ENCODE measurements around the gene CLDN19.
"Not testable (repeated sequence)": the region's sequence is repeated elsewhere in the genome, so short reads cannot be mapped to it uniquely, and the experiment has no call there.

Gene CLDN19

GRCh38 chr1:42734201-42735035, 5.6 kb downstream of the CLDN19 start:
- Histone ChIP-seq H3K4me1 (peaks cover 54% of the 10 kb centered on the region), H3K27ac (peak overlapping the region; percentile 74; the same call in 1 of the 2 replicates), H3K36me3 (no peaks in the 10 kb centered on the region), H3K4me2 (no peak overlapping the region), H4K20me1 (no peaks in the 10 kb centered on the region), H3K9me3 (no peaks in the 10 kb centered on the region), H3K27me3 (no peaks in the 10 kb centered on the region), H3K9ac (no peak overlapping the region), H3K4me3 (no peak overlapping the region)
- no peak for TF ChIP-seq Cebpa-rat (IDR thresholded peaks at IDR 0.05)

GRCh38 chr1:42733415-42734200, 6.4 kb downstream of the CLDN19 start:
- Histone ChIP-seq H3K4me1 (peaks cover 46% of the 10 kb centered on the region), H3K36me3 (no peaks in the 10 kb centered on the region)

GRCh38 chr1:42732126-42732680, 7.8 kb downstream of the CLDN19 start:
- no peak overlapping the region for H3K4me3 ChIP-seq
- H3K4me1 ChIP-seq, result peaks cover 32% of the 10 kb centered on the region
- no peaks in the 10 kb centered on the region for H3K9me3 ChIP-seq
- no peaks in the 10 kb centered on the region for H3K36me3 ChIP-seq
- H3K27me3 ChIP-seq, result no peaks in the 10 kb centered on the region
- TF ChIP-seq Cebpa-rat (IDR thresholded peaks at IDR 0.05), result no peak
- H4K20me1 ChIP-seq, result no peaks in the 10 kb centered on the region
- H3K9ac ChIP-seq, result no peak overlapping the region
- H3K27ac ChIP-seq, result peak overlapping the region; percentile 18; the same call in 1 of the 2 replicates
- peak overlapping the region; percentile 54 for H3K4me2 ChIP-seq

More at GRCh38 chr1:42733415-42734200, 6.4 kb downstream of the CLDN19 start:
- no peak overlapping the region for H3K4me3 ChIP-seq
- no peaks in the 10 kb centered on the region for H3K27me3 ChIP-seq
- H4K20me1 ChIP-seq, result no peaks in the 10 kb centered on the region
- H3K4me2 ChIP-seq, result no peak overlapping the region
- TF ChIP-seq Cebpa-rat (IDR thresholded peaks at IDR 0.05), result no peak
- H3K9me3 ChIP-seq, result no peaks in the 10 kb centered on the region
- H3K9ac ChIP-seq, result no peak overlapping the region
- no peak overlapping the region; the same call in 1 of the 2 replicates for H3K27ac ChIP-seq

- Histone ChIP-seq H3K4me1 (peaks cover 26% of the 10 kb centered on the region), H3K27ac (peak overlapping the region; percentile 18; the same call in 1 of the 2 replicates), H3K4me2 (peak overlapping the region; percentile 54; the same call in 1 of the 2 replicates), H3K4me3 (no peak overlapping the region), H4K20me1 (no peaks in the 10 kb centered on the region), H3K36me3 (no peaks in the 10 kb centered on the region), H3K27me3 (no peaks in the 10 kb centered on the region), H3K9ac (no peak overlapping the region), H3K9me3 (no peaks in the 10 kb centered on the region)
- TF ChIP-seq Cebpa-rat (IDR thresholded peaks at IDR 0.05), result no peak
These were observed 8.5 kb downstream of the CLDN19 start for GRCh38 chr1:42731585-42731984.

- Histone ChIP-seq H3K36me3 (no peaks in the 10 kb centered on the region), H3K27ac (no peak overlapping the region), H4K20me1 (no peaks in the 10 kb centered on the region), H3K4me3 (no peak overlapping the region), H3K4me1 (peaks cover 20% of the 10 kb centered on the region), H3K27me3 (no peaks in the 10 kb centered on the region), H3K4me2 (no peak overlapping the region), H3K9ac (no peak overlapping the region), H3K9me3 (no peaks in the 10 kb centered on the region)
- TF ChIP-seq Cebpa-rat (IDR thresholded peaks at IDR 0.05), result no peak
These were observed 9.0 kb downstream of the CLDN19 start for GRCh38 chr1:42730988-42731387.

GRCh38 chr1:42730002-42730401, 10.0 kb downstream of the CLDN19 start:
- Histone ChIP-seq H3K9ac (no peak overlapping the region), H3K4me3 (no peak overlapping the region)
- no peak for TF ChIP-seq Cebpa-rat (IDR thresholded peaks at IDR 0.05)

GRCh38 chr1:42725820-42726219, 14.2 kb downstream of the CLDN19 start:
- H4K20me1 ChIP-seq, H3K9me3 ChIP-seq, H3K27ac ChIP-seq, H3K4me2 ChIP-seq, H3K27me3 ChIP-seq, H3K4me3 ChIP-seq, H3K9ac ChIP-seq, H3K36me3 ChIP-seq: not testable (repeated sequence)
- H3K4me1 ChIP-seq, result peaks cover 15% of the 10 kb centered on the region

More at GRCh38 chr1:42730002-42730401, 10.0 kb downstream of the CLDN19 start:
- no peak overlapping the region for H3K27ac ChIP-seq
- no peaks in the 10 kb centered on the region for H3K27me3 ChIP-seq
- no peaks in the 10 kb centered on the region for H4K20me1 ChIP-seq
- H3K9me3 ChIP-seq, result no peaks in the 10 kb centered on the region
- H3K4me2 ChIP-seq, result no peak overlapping the region
- H3K36me3 ChIP-seq, result no peaks in the 10 kb centered on the region
- H3K4me1 ChIP-seq, result peaks cover 10% of the 10 kb centered on the region

GRCh38 chr1:42723511-42723910, 16.5 kb downstream of the CLDN19 start:
- Histone ChIP-seq H3K4me3 (no peak overlapping the region), H3K36me3 (peaks cover 11% of the 10 kb centered on the region), H3K27ac (no peak overlapping the region), H3K27me3 (no peaks in the 10 kb centered on the region), H3K9me3 (no peaks in the 10 kb centered on the region), H3K9ac (no peak overlapping the region), H3K4me1 (peaks cover 17% of the 10 kb centered on the region), H3K4me2 (no peak overlapping the region), H4K20me1 (no peaks in the 10 kb centered on the region)
- no peak for TF ChIP-seq Cebpa-rat (IDR thresholded peaks at IDR 0.05)

GRCh38 chr1:42722403-42722802, 17.6 kb downstream of the CLDN19 start:
- H3K27ac ChIP-seq, H3K9ac ChIP-seq, H3K9me3 ChIP-seq, H3K4me3 ChIP-seq, H3K27me3 ChIP-seq, H3K4me2 ChIP-seq, H4K20me1 ChIP-seq: not testable (repeated sequence)
- peaks cover 22% of the 10 kb centered on the region for H3K36me3 ChIP-seq
- peaks cover 17% of the 10 kb centered on the region for H3K4me1 ChIP-seq

- Histone ChIP-seq H3K4me1 (peaks cover 17% of the 10 kb centered on the region), H3K9ac (no peak overlapping the region), H3K27me3 (no peaks in the 10 kb centered on the region), H4K20me1 (no peaks in the 10 kb centered on the region), H3K9me3 (no peaks in the 10 kb centered on the region), H3K4me2 (peak overlapping the region; percentile 2; the same call in 1 of the 2 replicates), H3K27ac (no peak overlapping the region), H3K4me3 (no peak overlapping the region), H3K36me3 (peaks cover 27% of the 10 kb centered on the region)
- no peak for TF ChIP-seq Cebpa-rat (IDR thresholded peaks at IDR 0.05)
These were observed 18.1 kb downstream of the CLDN19 start for GRCh38 chr1:42721926-42722325.

Measured in BLaER1 (cell line).